Kidney epithelial cell (primary cell): Measurements from ENCODE around the gene ZNF490. TPM values are rescaled to one million over a fixed set of nuclear protein-coding genes. Genes with fewer than 3 reads are reported as not detected.

ENCODE experiments used
- DNase-seq: peaks from one replicate; pipeline ENCODE4 v3.0.0-alpha.2; 2010; ENCODE audit warnings: low read depth
- H3K27me3 ChIP-seq: 2 replicates; pipeline ENCODE4 v1.6.0; 2011; ENCODE audit warnings: low read length; ENCODE audit not compliant: control insufficient read depth, insufficient read depth
- H3K36me3 ChIP-seq: 2 replicates; pipeline ENCODE4 v1.5.1; 2011; ENCODE audit warnings: low read length; ENCODE audit not compliant: control insufficient read depth, insufficient read depth
- H3K4me3 ChIP-seq: 2 replicates; pipeline ENCODE4 v1.5.1; 2011; ENCODE audit warnings: low read depth, mild to moderate bottlenecking, control low read depth, low read length
- total RNA-seq: library from RNA; depleted of rRNA; stranded (reverse); fragments of >200 nt; gene quantifications from 2 replicates; pipeline ENCODE4 v1.2.3, GENCODE V29; 2015
- TF ChIP-seq, protein P1 (sequence below): IDR thresholded peaks from 2 replicates; pipeline ENCODE4 v1.5.1; 2011; ENCODE audit warnings: mild to moderate bottlenecking, moderate library complexity, low read length, control low read depth, inconsistent platforms; ENCODE audit not compliant: insufficient read depth, poor library complexity, severe bottlenecking

ZNF490 gene
- total RNA-seq, 1 donor from 2014 or later: 6.0 TPM

DNA sequence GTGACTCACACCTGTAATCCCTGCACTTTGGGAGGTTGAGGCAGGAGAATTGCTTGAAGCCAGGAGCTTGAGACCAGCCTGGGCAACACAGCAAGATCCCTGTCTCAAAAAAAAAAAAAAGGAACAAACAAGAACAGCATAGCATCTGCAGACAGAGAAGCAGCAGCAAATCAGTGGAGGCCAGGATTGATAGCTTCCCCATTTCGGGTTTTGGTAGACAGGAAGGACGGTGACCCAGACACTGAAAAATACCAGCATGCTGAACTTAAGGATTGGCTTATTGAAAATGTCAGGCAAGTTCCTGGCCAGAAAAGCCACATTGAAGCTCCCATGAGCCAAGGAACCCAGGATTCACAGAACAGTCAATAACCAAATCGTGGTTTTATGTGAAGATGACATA is 3.0 kb downstream of the ZNF490 start:
- Histone ChIP-seq H3K36me3 (peaks cover 1% of the 10 kb centered on the region), H3K4me3 (no peak overlapping the region)

GRCh38 chr19:12606796-12607195 is 3.8 kb downstream of the ZNF490 start:
- no peak overlapping the region for H3K4me3 ChIP-seq
- DNase-seq: no peak
- H3K27me3 ChIP-seq: no peaks in the 10 kb centered on the region
- TF ChIP-seq, protein P1, sequence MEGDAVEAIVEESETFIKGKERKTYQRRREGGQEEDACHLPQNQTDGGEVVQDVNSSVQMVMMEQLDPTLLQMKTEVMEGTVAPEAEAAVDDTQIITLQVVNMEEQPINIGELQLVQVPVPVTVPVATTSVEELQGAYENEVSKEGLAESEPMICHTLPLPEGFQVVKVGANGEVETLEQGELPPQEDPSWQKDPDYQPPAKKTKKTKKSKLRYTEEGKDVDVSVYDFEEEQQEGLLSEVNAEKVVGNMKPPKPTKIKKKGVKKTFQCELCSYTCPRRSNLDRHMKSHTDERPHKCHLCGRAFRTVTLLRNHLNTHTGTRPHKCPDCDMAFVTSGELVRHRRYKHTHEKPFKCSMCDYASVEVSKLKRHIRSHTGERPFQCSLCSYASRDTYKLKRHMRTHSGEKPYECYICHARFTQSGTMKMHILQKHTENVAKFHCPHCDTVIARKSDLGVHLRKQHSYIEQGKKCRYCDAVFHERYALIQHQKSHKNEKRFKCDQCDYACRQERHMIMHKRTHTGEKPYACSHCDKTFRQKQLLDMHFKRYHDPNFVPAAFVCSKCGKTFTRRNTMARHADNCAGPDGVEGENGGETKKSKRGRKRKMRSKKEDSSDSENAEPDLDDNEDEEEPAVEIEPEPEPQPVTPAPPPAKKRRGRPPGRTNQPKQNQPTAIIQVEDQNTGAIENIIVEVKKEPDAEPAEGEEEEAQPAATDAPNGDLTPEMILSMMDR: no peak
- peaks cover 1% of the 10 kb centered on the region for H3K36me3 ChIP-seq

More for the DNA sequence above, 3.0 kb downstream of the ZNF490 start:
- DNase-seq: no peak
- TF ChIP-seq, protein P1: no peak
- H3K27me3 ChIP-seq: no peaks in the 10 kb centered on the region

GRCh38 chr19:12603714-12604113 is 6.9 kb downstream of the ZNF490 start:
- DNase-seq: no peak
- no peaks in the 10 kb centered on the region for H3K27me3 ChIP-seq
- H3K36me3 ChIP-seq: peaks cover 1% of the 10 kb centered on the region
- H3K4me3 ChIP-seq: no peak overlapping the region
- TF ChIP-seq, protein P1: no peak

DNA sequence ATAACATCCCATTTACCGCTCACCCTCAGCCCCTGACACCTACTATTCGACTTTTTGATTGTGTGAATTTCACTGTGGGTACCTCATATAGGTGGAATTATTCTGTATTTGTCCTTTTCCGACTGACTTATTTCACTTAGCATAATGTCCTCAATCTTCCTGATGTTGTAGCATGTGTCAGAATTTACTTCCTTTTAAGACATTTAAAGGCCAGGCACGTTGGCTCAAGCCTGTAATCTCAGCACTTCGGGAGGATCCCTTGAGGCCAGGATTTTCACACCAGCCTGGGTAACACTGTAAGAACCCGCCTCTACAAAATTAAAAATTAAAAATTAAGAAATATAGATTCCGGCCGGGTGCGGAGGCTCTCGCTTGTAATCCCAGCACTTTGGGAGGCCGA is 13.0 kb downstream of the ZNF490 start:
- Histone ChIP-seq H3K4me3 (no peak overlapping the region), H3K36me3 (no peaks in the 10 kb centered on the region), H3K27me3 (no peaks in the 10 kb centered on the region)
- TF ChIP-seq, protein P1: no peak
- no peak for DNase-seq

GRCh38 chr19:12596927-12597548 is 13.6 kb downstream of the ZNF490 start:
- DNase-seq: no peak
- Histone ChIP-seq H3K36me3 (no peaks in the 10 kb centered on the region), H3K27me3 (no peaks in the 10 kb centered on the region), H3K4me3 (no peak overlapping the region)
- TF ChIP-seq, protein P1: no peak

DNA sequence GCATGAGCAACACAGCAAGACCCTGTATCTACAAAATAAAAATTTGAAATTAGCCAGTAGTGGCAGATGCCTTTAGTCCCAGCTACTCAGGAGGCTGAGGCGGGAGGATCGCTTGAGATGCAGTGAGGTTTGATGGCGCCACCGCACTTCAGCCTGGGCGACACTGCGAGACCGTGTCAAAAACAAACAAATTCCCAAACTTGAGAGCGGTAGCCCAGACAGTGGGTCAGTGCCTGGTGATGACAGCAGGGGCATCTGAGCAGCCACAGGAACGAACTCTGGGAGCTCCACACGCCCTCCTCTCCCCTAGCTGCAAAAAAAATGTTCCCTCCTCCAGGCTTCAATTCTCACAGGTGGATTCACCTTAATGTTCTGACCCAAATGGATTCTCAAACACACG is 14.1 kb downstream of the ZNF490 start:
- TF ChIP-seq, protein P1: no peak
- H3K36me3 ChIP-seq: no peaks in the 10 kb centered on the region
- no peaks in the 10 kb centered on the region for H3K27me3 ChIP-seq
- H3K4me3 ChIP-seq: no peak overlapping the region
- DNase-seq: no peak
